IMR-90 (cell line): Measurements from ENCODE around the gene STMN3. TPM values are rescaled to one million over a fixed set of nuclear protein-coding genes. Genes with fewer than 3 reads are reported as not detected.

Source experiments
- ATAC-seq: fragments of 200-7000 bp; cut with Tn5 transposase; 2 replicates; pipeline ENCODE4 v1.9.1; 2020; ENCODE audit warnings: low read depth, mild to moderate bottlenecking, moderate library complexity
- BruUV-seq: library from RNA; stranded (reverse); fragments of 400-500 nt; replicated peaks from 2 replicates; lab custom pipeline; 2021; lab: Mats Ljungman, UMichigan
- CTCF ChIA-PET: fragments of 300-600 bp; formaldehyde crosslinking; extraction: SDS; loops from one replicate; lab custom pipeline; 2021; ENCODE audit warnings: antibody characterized with exemption; lab: Yijun Ruan, JAX
- POLR2A ChIA-PET: fragments of 300-600 bp; sonication (Branson Sonifier 250); formaldehyde crosslinking; loops from one replicate; lab custom pipeline; 2022; ENCODE audit warnings: antibody characterized with exemption; ENCODE audit not compliant: unreplicated experiment; lab: Charles Lee
- DNase-seq: peaks from one replicate; pipeline ENCODE4 v3.0.0; 2013
- H2AFZ ChIP-seq: replicated peaks from 2 replicates; pipeline ENCODE3; 2013; ENCODE audit warnings: low read length, mild to moderate bottlenecking; ENCODE audit not compliant: poor library complexity
- H2AK5ac ChIP-seq: 2 replicates; pipeline ENCODE4 v1.6.1; 2013; ENCODE audit warnings: low read depth, low read length, inconsistent platforms
- H2AK9ac ChIP-seq: replicated peaks from 2 replicates; pipeline ENCODE3; 2013; ENCODE audit warnings: mild to moderate bottlenecking, low read depth, low read length, moderate library complexity; ENCODE audit not compliant: poor library complexity
- H2BK120ac ChIP-seq: 2 replicates; pipeline ENCODE4 v1.6.1; 2013; ENCODE audit warnings: low read depth, low read length, inconsistent platforms
- H2BK15ac ChIP-seq: 3 replicates; pipeline ENCODE4 v1.6.1; 2013; ENCODE audit warnings: low read depth, low read length, inconsistent platforms
- H2BK20ac ChIP-seq: 2 replicates; pipeline ENCODE4 v1.6.1; 2013; ENCODE audit warnings: low read depth, mild to moderate bottlenecking, inconsistent platforms, low read length, moderate library complexity
- H2BK5ac ChIP-seq: 2 replicates; pipeline ENCODE4 v1.6.1; 2013; ENCODE audit warnings: mild to moderate bottlenecking, low read depth, low read length, inconsistent platforms; ENCODE audit not compliant: poor library complexity, severe bottlenecking
- H3K14ac ChIP-seq: replicated peaks from 2 replicates; pipeline ENCODE4 v1.6.1; 2013; ENCODE audit warnings: low read depth, low read length, inconsistent platforms
- H3K18ac ChIP-seq: 2 replicates; pipeline ENCODE4 v1.6.1; 2013; ENCODE audit warnings: low read depth, low read length, control low read depth
- H3K23ac ChIP-seq: 2 replicates; pipeline ENCODE4 v1.6.1; 2013; ENCODE audit warnings: low read depth, low read length, inconsistent platforms
- H3K27ac ChIP-seq: 2 replicates; pipeline ENCODE4 v1.5.1; 2013; ENCODE audit warnings: mild to moderate bottlenecking, control low read depth, low read length; ENCODE audit not compliant: insufficient read depth
- H3K27me3 ChIP-seq: 2 replicates; pipeline ENCODE4 v1.6.1; 2013; ENCODE audit warnings: low read length; ENCODE audit not compliant: control insufficient read depth, insufficient read depth
- H3K36me3 ChIP-seq: 2 replicates; pipeline ENCODE4 v1.6.1; 2013; ENCODE audit warnings: low read length, mixed read lengths; ENCODE audit not compliant: control insufficient read depth, insufficient read depth
- H3K4ac ChIP-seq: 2 replicates; pipeline ENCODE4 v1.6.1; 2013; ENCODE audit warnings: low read depth, low read length, inconsistent platforms
- H3K4me1 ChIP-seq: 2 replicates; pipeline ENCODE4 v1.6.1; 2013; ENCODE audit warnings: low read length, mixed read lengths; ENCODE audit not compliant: control insufficient read depth, insufficient read depth
- H3K4me2 ChIP-seq: 2 replicates; pipeline ENCODE4 v1.6.1; 2013; ENCODE audit warnings: low read depth, mild to moderate bottlenecking, control low read depth, low read length, moderate library complexity
- H3K4me3 ChIP-seq: 2 replicates; pipeline ENCODE4 v1.5.1; 2013; ENCODE audit warnings: low read depth, mild to moderate bottlenecking, control low read depth, low read length, moderate library complexity; ENCODE audit not compliant: insufficient read depth
- H3K56ac ChIP-seq: 2 replicates; pipeline ENCODE4 v1.6.1; 2013; ENCODE audit warnings: low read length, inconsistent platforms; ENCODE audit not compliant: insufficient read depth; ENCODE audit errors: extremely low read depth
- H3K79me1 ChIP-seq, 2 experiments: 2 replicates each; pipeline ENCODE4 v1.6.1; 2013; ENCODE audit warnings: low read length in 2 of 2, inconsistent platforms in 1 of 2, low read depth in 1 of 2
- H3K9ac ChIP-seq: 2 replicates; pipeline ENCODE4 v1.6.1; 2013; ENCODE audit warnings: low read depth, low read length, control low read depth
- H3K9me1 ChIP-seq: 2 replicates; pipeline ENCODE4 v1.6.1; 2013; ENCODE audit warnings: low read length, inconsistent platforms; ENCODE audit not compliant: insufficient read depth
- H3K9me3 ChIP-seq: 2 replicates; pipeline ENCODE4 v1.6.1; 2013; ENCODE audit warnings: low read length; ENCODE audit not compliant: control insufficient read depth, insufficient read depth
- H4K20me1 ChIP-seq: 2 replicates; pipeline ENCODE4 v1.6.1; 2013; ENCODE audit warnings: low read length, inconsistent platforms; ENCODE audit not compliant: insufficient read depth
- H4K5ac ChIP-seq: 2 replicates; pipeline ENCODE4 v1.6.1; 2013; ENCODE audit warnings: mild to moderate bottlenecking, low read depth, low read length, control low read depth
- H4K8ac ChIP-seq, 2 experiments: 2 replicates each; pipeline ENCODE4 v1.6.1; 2013; ENCODE audit warnings: low read depth in 2 of 2, low read length in 2 of 2, control low read depth in 1 of 2, inconsistent platforms in 1 of 2
- H4K91ac ChIP-seq: 2 replicates; pipeline ENCODE4 v1.6.1; 2013; ENCODE audit warnings: low read depth, low read length, inconsistent platforms; ENCODE audit not compliant: insufficient read depth
- CEBPB ChIP-seq: IDR thresholded peaks from 2 replicates; pipeline ENCODE4 v1.6.1; 2012; ENCODE audit warnings: low read depth, low read length, improper control_type of control experiment
- ELK1 ChIP-seq: fragments of 150-350 bp; IDR thresholded peaks from 2 replicates; pipeline ENCODE4 v1.6.1; 2016; ENCODE audit warnings: low read depth, mild to moderate bottlenecking, low read length, moderate library complexity, borderline replicate concordance
- FOS ChIP-seq: fragments of 150-350 bp; IDR thresholded peaks from 2 replicates; pipeline ENCODE4 v1.6.1; 2016; ENCODE audit warnings: low read depth, low read length
- MXI1 ChIP-seq: IDR thresholded peaks from 2 replicates; pipeline ENCODE4 v1.6.1; 2012; ENCODE audit warnings: low read depth, mild to moderate bottlenecking, low read length, moderate library complexity, borderline replicate concordance
- RAD21 ChIP-seq: IDR thresholded peaks from 2 replicates; pipeline ENCODE4 v1.6.1; 2012; ENCODE audit warnings: low read length, improper control_type of control experiment
- RFX5 ChIP-seq: IDR thresholded peaks from 2 replicates; pipeline ENCODE4 v1.8.0; 2012; ENCODE audit warnings: low read depth, mild to moderate bottlenecking, low read length, moderate library complexity
- WGBS, 2 experiments: methylation state at CpG; one replicate each; pipeline versions ENCODE4 v1.1.5 to v1.1.7; 2013; ENCODE audit warnings: missing lambda C conversion rate in 2 of 2; ENCODE audit not compliant: insufficient read length in 1 of 2; ENCODE audit errors: extremely low coverage in 2 of 2; 5-methylcytosine and 5-hydroxymethylcytosine counted together
- dilution Hi-C: fragments of 300-500 bp; cut with HindIII; formaldehyde crosslinking; loops from one replicate; pipeline ENCODE4 v1.14.3; 2018; ENCODE audit warnings: low sequenced_read_pairs; ENCODE audit not compliant: unreplicated experiment
- in situ Hi-C: fragments of 300-500 bp; cut with MboI; formaldehyde crosslinking; loops from 3 replicates; pipeline ENCODE4 v1.14.3; 2019; ENCODE audit warnings: low sequenced_read_pairs, inconsistent platforms, mixed read lengths
- intact Hi-C: fragments of 100-400 bp; cut with micrococcal nuclease; formaldehyde crosslinking; loops from 2 replicates; pipeline ENCODE4 v1.10.0; 2022
- polyA plus RNA-seq, 3 experiments: library from polyadenylated mRNA; depleted of rRNA; stranded (reverse); fragments of >200 nt; gene quantifications; 2 replicates each; pipeline ENCODE4 v1.2.3, GENCODE V29; 2012; ENCODE audit warnings: low replicate concordance in 1 of 3
- total RNA-seq: library from RNA; depleted of rRNA; stranded (reverse); fragments of >200 nt; gene quantifications from 2 replicates; pipeline ENCODE4 v1.2.3, GENCODE V29; 2012

The STMN3 gene
- total and polyA plus RNA-seq, 2 of the 4 experiments (the other 2 are of a cell fraction) = 20.3 to 62.3 TPM

DNA sequence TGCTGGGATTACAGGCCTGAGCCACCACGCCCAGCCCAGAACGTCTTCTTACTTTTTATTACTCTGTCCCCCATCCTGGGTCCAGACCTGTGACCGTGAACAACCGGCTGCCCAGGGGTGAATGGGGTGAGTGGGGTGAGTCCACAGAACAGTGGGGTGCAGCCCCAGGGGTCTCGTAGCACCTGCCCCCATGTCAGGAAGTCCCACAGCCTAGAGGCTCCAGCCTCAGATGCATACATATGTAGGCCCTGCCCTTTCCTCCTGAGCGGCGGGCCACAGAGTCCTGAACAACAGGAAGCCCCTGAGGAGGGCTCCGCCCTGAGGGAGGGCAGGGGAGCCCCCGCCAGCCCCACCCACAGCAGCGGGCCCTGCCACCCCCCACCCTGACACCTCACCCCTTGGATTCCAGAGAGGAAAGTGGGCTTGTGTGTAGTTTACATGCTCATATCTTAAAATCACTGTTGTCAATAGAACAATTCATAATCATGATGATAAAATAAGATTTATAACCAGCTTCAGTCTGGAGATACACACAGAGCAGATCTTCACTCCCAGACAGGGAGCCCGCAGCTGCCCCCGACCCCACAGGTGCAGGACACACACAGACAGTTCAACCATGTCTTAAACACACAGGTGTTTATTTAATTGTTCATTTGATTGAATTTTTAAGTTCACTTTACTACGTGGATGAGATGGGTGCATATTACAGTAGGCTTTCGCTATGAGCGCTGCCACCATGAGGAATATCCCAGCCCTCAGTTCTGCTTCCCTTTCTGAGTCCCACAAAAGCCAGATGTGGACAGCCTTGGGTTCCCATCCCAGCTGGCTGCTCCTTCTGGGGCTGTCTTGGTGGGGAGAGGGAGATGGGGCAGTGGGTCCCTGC, 13.9 kb downstream of the STMN3 start:
- no TSS peak for BruUV-seq
- peaks cover 2% of the 10 kb centered on the region; the same call in 1 of the 2 replicates for H3K4me1 ChIP-seq
- no peak overlapping the region for H3K56ac ChIP-seq
- ATAC-seq = no peak
- H3K4me3 ChIP-seq = no peak overlapping the region
- no peaks in the 10 kb centered on the region for H3K36me3 ChIP-seq
- H2AK9ac ChIP-seq = no peak overlapping the region
- no peak overlapping the region for H4K91ac ChIP-seq
- no peak overlapping the region for H2AK5ac ChIP-seq
- H3K18ac ChIP-seq = no peak overlapping the region
- no peaks in the 10 kb centered on the region for H3K79me1 ChIP-seq
- H4K5ac ChIP-seq = no peak overlapping the region
- no peak overlapping the region for H3K4ac ChIP-seq
- WGBS, 2 experiments = 100% methylated on average over 1 of the region's 15 CpGs; no CpG with 5 or more reads in 1 of the 2 experiments
- no peak for TF ChIP-seq RFX5
- TF ChIP-seq ELK1 = no peak
- TF ChIP-seq MXI1 = no peak
- no peak for TF ChIP-seq FOS
- no peak for TF ChIP-seq RAD21
- no peak for TF ChIP-seq CEBPB
- H3K9me3 ChIP-seq = no peaks in the 10 kb centered on the region
- H2BK5ac ChIP-seq = no peak overlapping the region
- dilution Hi-C loops (no loop called here), intact Hi-C loops (no loop called here), in situ Hi-C loops (no loop called here)
- H4K20me1 ChIP-seq = no peaks in the 10 kb centered on the region
- ChIA-PET POLR2A (no interaction called here), CTCF (no interaction called here)
- H2BK15ac ChIP-seq = no peak overlapping the region
- H3K23ac ChIP-seq = no peak overlapping the region
- no peak overlapping the region for H4K8ac ChIP-seq
- no peak overlapping the region for H2BK20ac ChIP-seq
- H3K9ac ChIP-seq = no peak overlapping the region
- no peak overlapping the region for H2BK120ac ChIP-seq
- H2AFZ ChIP-seq = no peak overlapping the region
- H3K9me1 ChIP-seq = no peaks in the 10 kb centered on the region
- H3K27ac ChIP-seq = no peak overlapping the region
- H3K4me2 ChIP-seq = no peak overlapping the region
- no peaks in the 10 kb centered on the region for H3K27me3 ChIP-seq
- no peak overlapping the region for H3K14ac ChIP-seq
- no peak for DNase-seq
